HUES48 (cell line): ENCODE measurements around the gene TOMM5.

Experiments used
- H3K27ac ChIP-seq: one replicate; pipeline ENCODE4 v1.7.0; 2013; ENCODE audit warnings: low read depth, low read length, inconsistent platforms
- H3K27me3 ChIP-seq: 2 replicates; pipeline ENCODE4 v1.6.1; 2013; ENCODE audit warnings: mild to moderate bottlenecking, low read length; ENCODE audit not compliant: control insufficient read depth, insufficient read depth
- H3K36me3 ChIP-seq: 2 replicates; pipeline ENCODE4 v1.6.1; 2013; ENCODE audit warnings: low read length; ENCODE audit not compliant: control insufficient read depth, insufficient read depth
- H3K4me1 ChIP-seq: 2 replicates; pipeline ENCODE4 v1.6.1; 2013; ENCODE audit warnings: mild to moderate bottlenecking, low read length; ENCODE audit not compliant: control insufficient read depth, insufficient read depth
- H3K4me3 ChIP-seq: 2 replicates; pipeline ENCODE4 v1.5.1; 2013; ENCODE audit warnings: mild to moderate bottlenecking, low read depth, low read length
- H3K9ac ChIP-seq: 2 replicates; pipeline ENCODE4 v1.6.1; 2013; ENCODE audit warnings: mild to moderate bottlenecking, low read depth, low read length, moderate library complexity
- H3K9me3 ChIP-seq: 2 replicates; pipeline ENCODE4 v1.6.1; 2013; ENCODE audit warnings: low read length; ENCODE audit not compliant: control insufficient read depth, insufficient read depth

The TOMM5 gene

DNA sequence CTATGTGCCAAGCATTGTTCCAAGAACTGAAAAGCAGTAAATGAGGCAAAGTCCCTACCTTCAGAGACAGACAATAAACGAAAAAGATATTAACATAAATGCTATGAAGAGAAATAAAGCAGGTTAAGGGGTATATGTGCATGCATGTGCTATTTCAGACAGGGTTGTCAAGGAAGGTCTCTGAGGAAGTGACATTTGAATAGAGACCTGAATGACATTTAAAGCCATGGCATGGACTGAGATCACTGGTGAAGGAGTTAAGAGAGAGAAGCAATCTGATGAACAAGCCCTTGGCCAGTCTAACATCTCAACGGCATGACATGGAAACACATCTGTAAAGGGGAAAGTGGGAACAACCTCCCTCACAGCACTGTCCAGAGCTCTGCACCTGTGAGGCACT lies 30.7 kb downstream of the TOMM5 start:
- H3K27ac ChIP-seq = no peak overlapping the region
- H3K9ac ChIP-seq = no peak overlapping the region
- peaks cover 20% of the 10 kb centered on the region for H3K4me1 ChIP-seq
- H3K4me3 ChIP-seq = no peak overlapping the region
- H3K9me3 ChIP-seq = peaks cover 9% of the 10 kb centered on the region; the same call in 1 of the 2 replicates
- H3K27me3 ChIP-seq = no peaks in the 10 kb centered on the region
- H3K36me3 ChIP-seq = no peaks in the 10 kb centered on the region; the same call in 1 of the 2 replicates

DNA sequence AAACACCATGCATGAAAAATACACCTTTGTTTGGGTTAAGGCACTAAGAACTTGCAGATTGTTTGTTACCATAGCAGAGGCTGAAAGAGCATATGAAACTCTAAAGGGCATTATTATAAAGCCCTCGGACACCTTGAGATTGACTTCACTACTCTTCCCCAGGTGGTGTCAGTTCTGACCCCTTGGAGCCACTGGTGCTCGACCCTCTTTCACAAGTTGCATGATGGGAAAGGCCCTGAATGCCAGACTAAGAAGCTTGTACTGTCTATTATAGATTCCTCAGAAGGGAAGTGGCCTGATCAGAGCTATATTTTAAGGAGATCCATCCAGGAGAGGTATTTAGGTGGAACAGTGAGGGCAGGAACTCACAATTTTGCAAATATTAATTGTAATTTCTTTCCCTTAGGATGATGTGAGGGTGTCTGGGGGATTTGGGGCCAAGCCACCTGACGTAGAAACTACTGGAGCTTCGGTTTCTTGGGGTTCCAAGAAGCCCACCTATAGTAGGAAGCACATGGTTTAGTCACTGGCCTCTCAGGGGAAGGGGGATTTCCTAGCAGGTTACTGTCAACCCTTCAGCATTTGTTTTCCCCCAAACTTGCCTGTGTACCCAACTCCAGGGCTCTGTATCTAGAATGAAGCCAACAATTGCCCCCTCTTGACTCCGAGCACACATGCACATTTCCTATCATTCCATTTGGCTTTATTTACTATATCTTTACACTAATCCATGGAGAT lies 32.4 kb downstream of the TOMM5 start:
- Histone ChIP-seq H3K4me1 (peaks cover 8% of the 10 kb centered on the region), H3K27me3 (no peaks in the 10 kb centered on the region), H3K27ac (no peak overlapping the region)

DNA sequence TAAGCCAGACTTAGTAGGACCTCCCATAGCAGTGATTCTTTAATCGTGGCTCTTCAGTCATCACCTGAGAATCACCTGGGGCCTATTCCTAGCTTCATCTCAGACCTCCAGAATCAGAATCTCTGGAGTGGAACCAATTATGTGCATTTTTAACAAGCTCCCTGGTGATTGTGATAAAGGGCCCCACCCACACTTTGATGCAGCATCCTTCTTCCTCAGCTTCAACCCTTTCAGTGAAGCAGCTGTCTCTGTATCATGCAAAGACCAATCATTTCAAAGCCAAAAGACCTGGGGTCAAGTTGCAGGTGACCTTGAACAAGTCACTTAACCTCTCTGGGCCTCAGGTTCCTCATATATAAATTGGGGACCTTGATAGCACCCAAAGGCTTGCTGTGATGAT lies 33.3 kb downstream of the TOMM5 start:
- no peak overlapping the region for H3K4me3 ChIP-seq
- H3K36me3 ChIP-seq = no peaks in the 10 kb centered on the region
- no peak overlapping the region for H3K9ac ChIP-seq

More for the DNA sequence above, 32.4 kb downstream of the TOMM5 start:
- H3K4me3 ChIP-seq = no peak overlapping the region
- H3K9me3 ChIP-seq = peaks cover 9% of the 10 kb centered on the region; the same call in 1 of the 2 replicates
- H3K36me3 ChIP-seq = no peaks in the 10 kb centered on the region; the same call in 1 of the 2 replicates
- H3K9ac ChIP-seq = no peak overlapping the region

DNA sequence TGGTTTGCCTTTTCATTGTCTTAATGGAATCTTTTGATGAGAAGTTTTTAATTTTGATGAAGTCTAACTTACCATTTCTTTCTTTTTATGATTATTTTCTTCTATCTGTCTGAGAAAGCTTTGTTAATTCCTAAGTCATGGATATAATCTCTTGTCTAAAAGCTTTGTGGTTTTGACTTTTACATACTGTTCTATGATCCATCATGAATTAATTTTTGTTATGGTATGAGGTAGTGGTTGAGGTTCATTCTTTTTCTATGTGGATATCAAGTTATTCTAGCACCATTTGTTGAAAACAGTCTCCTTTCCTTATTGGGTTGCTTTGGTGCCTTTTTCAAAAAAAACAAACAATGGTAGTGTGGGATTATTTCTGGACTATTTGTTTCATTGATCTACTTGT lies 36.6 kb downstream of the TOMM5 start:
- no peak overlapping the region for H3K9ac ChIP-seq
- H3K9me3 ChIP-seq = no peaks in the 10 kb centered on the region
- peaks cover 8% of the 10 kb centered on the region for H3K4me1 ChIP-seq
- H3K36me3 ChIP-seq = no peaks in the 10 kb centered on the region
- H3K27ac ChIP-seq = no peak overlapping the region
- H3K27me3 ChIP-seq = no peaks in the 10 kb centered on the region
- no peak overlapping the region for H3K4me3 ChIP-seq

More for the DNA sequence above, 33.3 kb downstream of the TOMM5 start:
- no peaks in the 10 kb centered on the region for H3K27me3 ChIP-seq
- no peak overlapping the region for H3K27ac ChIP-seq
- H3K4me1 ChIP-seq = peaks cover 8% of the 10 kb centered on the region
- H3K9me3 ChIP-seq = peaks cover 5% of the 10 kb centered on the region; the same call in 1 of the 2 replicates

DNA sequence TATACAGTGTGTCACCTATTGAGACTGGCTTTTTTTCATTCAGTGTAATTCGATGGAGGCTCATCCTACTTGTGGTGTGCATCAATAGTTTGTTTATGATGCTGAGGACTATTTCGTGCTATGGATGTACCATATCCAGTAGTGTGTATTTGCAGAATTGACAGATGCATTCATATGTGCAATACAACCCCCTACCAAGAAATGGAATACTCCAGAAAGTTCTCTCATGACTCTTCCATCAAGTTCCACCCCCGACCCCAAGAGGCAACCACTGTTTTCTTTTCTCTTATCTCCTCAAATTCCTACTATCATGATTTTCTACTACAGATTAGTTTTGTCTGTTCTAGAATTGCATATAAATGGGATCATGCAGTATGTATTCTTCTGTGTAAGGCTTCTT lies 38.1 kb downstream of the TOMM5 start:
- H3K4me1 ChIP-seq = peaks cover 4% of the 10 kb centered on the region
- no peaks in the 10 kb centered on the region for H3K36me3 ChIP-seq
- H3K9ac ChIP-seq = no peak overlapping the region
- H3K27me3 ChIP-seq = no peaks in the 10 kb centered on the region
- H3K27ac ChIP-seq = no peak overlapping the region
- H3K4me3 ChIP-seq = no peak overlapping the region
- no peaks in the 10 kb centered on the region for H3K9me3 ChIP-seq

DNA sequence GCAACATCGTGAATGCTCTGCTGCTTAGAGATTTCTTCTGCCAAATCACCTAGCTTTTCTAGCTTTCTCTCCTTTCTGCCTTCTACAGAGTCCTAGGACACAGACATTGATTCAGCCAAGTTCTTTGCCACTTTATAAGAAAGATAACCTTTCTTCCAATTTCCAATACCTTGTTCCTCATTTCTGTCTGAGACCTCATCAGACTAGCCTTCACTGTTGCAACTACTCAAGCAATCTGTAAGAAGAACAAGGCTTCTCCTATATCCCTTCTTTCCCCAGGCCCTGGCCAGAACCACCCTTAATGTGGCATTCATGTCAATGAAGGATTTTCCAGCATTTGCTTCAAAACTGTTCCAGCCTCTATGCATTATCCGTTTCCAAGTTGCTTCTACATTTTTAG lies 40.5 kb downstream of the TOMM5 start:
- no peaks in the 10 kb centered on the region for H3K36me3 ChIP-seq
- no peak overlapping the region for H3K9ac ChIP-seq
- no peak overlapping the region for H3K27ac ChIP-seq
- no peaks in the 10 kb centered on the region for H3K9me3 ChIP-seq
- H3K27me3 ChIP-seq = no peaks in the 10 kb centered on the region
- peaks cover 4% of the 10 kb centered on the region; the same call in 1 of the 2 replicates for H3K4me1 ChIP-seq
- H3K4me3 ChIP-seq = no peak overlapping the region

DNA sequence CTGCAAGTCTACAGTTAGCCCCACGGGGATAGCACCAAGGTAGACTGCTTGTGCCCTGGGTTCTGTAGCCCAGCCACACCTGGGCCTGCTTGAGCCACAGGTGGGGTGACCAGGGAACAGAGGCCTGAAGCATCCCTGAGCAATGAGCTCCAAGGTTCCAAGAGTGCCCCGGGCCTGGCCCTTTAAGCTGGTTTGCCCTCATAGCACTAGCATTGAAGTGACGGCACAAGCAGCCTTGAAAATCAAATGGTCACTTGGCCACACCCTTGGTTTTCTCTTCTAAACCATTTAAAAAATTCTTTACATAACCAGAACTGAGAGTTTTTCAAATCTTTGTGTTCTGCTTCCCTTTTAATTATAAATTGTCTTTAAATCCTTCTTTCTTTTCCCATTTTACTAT lies 40.9 kb downstream of the TOMM5 start:
- H3K36me3 ChIP-seq = no peaks in the 10 kb centered on the region
- H3K27me3 ChIP-seq = no peaks in the 10 kb centered on the region
- H3K9ac ChIP-seq = no peak overlapping the region
- H3K4me3 ChIP-seq = no peak overlapping the region
- H3K9me3 ChIP-seq = no peaks in the 10 kb centered on the region
- no peak overlapping the region for H3K27ac ChIP-seq
- peaks cover 4% of the 10 kb centered on the region; the same call in 1 of the 2 replicates for H3K4me1 ChIP-seq

DNA sequence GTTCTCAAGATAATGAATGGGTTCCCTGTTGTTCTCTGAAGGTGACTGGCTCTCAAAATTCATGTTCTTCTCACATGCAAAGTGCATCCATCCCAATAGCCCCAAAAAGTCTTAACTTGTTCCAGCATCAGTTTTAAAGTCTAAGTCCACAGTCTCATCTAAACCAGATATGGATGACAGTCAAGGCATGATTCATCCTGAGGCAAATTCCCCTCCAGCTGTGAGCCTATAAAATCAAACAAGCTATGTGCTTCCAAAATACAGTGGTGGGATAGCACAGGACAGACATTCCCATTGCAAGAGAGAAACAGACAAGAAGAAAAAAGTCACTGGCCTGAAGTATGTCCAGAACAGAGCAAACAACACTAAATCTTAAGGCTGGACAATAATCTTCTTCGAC lies 41.6 kb downstream of the TOMM5 start:
- no peak overlapping the region for H3K4me3 ChIP-seq
- H3K9me3 ChIP-seq = no peaks in the 10 kb centered on the region
- peaks cover 4% of the 10 kb centered on the region; the same call in 1 of the 2 replicates for H3K4me1 ChIP-seq
- H3K27ac ChIP-seq = no peak overlapping the region
- H3K9ac ChIP-seq = no peak overlapping the region
- no peaks in the 10 kb centered on the region for H3K27me3 ChIP-seq
- no peaks in the 10 kb centered on the region for H3K36me3 ChIP-seq

DNA sequence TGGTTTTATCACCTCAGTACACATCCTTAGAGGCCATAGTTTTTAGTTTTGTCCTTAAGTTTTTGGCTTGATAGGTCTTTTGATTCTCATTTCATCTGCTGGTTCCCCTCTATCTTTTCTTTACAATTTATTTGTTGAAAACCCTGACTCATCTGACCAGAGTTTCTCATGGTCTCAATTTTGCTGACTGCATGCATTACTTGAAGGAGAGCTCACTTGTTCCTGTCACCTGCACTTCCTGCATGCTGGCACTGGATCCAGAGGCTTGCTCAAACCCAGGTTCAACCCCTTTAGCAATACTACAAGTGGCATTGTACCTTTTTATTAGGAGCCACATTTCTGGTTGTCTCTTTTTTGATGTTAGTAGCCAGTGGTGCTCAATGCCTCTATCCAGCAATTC lies 42.9 kb downstream of the TOMM5 start:
- H3K9me3 ChIP-seq = no peaks in the 10 kb centered on the region
- H3K4me1 ChIP-seq = peaks cover 4% of the 10 kb centered on the region; the same call in 1 of the 2 replicates
- no peak overlapping the region for H3K4me3 ChIP-seq
- H3K27ac ChIP-seq = no peak overlapping the region
- no peak overlapping the region for H3K9ac ChIP-seq
- H3K36me3 ChIP-seq = no peaks in the 10 kb centered on the region
- no peaks in the 10 kb centered on the region for H3K27me3 ChIP-seq

DNA sequence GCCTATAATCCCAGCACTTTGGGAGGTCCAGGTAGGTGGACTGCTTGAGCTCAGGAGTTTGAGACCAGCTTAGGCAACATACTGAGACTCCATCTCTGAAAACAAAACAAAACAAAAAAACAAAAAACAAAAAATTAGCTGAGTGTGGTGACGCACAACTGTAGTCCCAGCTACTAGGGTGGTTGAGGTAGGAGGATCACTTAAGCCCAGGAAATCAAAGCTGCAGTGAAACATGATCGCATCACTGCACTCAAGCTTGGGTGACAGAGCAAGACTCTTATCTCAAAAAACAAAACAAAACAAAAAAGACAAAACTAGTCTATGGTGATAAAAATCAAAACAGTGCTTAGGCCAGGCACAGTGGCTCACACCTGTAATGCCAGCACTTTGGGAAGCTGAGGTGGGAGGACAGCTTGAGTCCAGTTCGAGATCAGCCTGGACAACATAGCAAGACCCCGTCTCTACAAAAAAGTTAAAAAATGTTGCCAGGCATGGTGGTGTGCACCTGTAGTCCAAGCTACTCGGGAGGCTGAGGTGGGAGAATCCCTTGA lies 45.0 kb downstream of the TOMM5 start:
- Histone ChIP-seq H3K9me3 (no peaks in the 10 kb centered on the region), H3K9ac (no peak overlapping the region), H3K27ac (no peak overlapping the region), H3K4me3 (no peak overlapping the region), H3K27me3 (no peaks in the 10 kb centered on the region), H3K4me1 (peaks cover 4% of the 10 kb centered on the region; the same call in 1 of the 2 replicates), H3K36me3 (no peaks in the 10 kb centered on the region)

DNA sequence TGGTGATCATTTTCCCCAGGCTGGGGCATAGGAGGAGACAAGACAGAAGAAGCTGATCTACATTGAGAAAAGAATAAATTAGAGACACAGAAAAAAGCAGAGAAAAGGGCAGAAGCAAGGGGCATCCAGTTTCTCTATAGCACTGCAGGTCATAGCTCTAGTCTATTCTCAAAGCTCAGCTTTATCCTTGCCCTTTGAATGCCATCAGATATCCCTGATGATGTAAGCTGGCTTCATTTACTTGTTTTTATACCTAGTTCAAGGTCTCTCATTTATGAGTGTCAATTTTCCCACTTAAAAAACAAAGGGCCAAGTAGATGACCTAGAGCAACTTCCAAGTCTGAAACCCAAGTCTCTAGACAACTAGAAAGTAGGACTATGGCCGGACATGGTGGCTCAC lies 48.9 kb downstream of the TOMM5 start:
- Histone ChIP-seq H3K9ac (no peak overlapping the region), H3K4me3 (no peak overlapping the region), H3K9me3 (no peaks in the 10 kb centered on the region), H3K36me3 (peaks cover 24% of the 10 kb centered on the region), H3K27ac (no peak overlapping the region), H3K4me1 (no peaks in the 10 kb centered on the region), H3K27me3 (no peaks in the 10 kb centered on the region)
